Adipose tissue (tissue), 3 donors: ENCODE data around the gene WSCD2. TPM values are rescaled to one million over a fixed set of nuclear protein-coding genes. Genes with fewer than 3 reads are reported as not detected.

Experiments used
- H3K27ac ChIP-seq: one replicate; pipeline ENCODE4 v1.5.1; 2013; ENCODE audit warnings: low read depth, low read length
- WGBS, 3 donors: extraction: QIAGEN DNeasy Blood & Tissue Kit; methylation state at CpG; one replicate each; pipeline ENCODE4 v1.1.7; 2013; 5-methylcytosine and 5-hydroxymethylcytosine counted together
- polyA plus RNA-seq, 3 donors: library from polyadenylated mRNA; stranded (reverse); fragments of 200-250 nt; gene quantifications; one replicate each; pipeline ENCODE4 v1.2.3, GENCODE V29; 2013
- donor health status: healthy with polysubstance abuse.
- donor health status: Bipolar disorder and iron deficiency.
- donor health status: healthy.

WSCD2 gene
- polyA plus RNA-seq, 3 donors, result 0.07 to 0.90 (median 0.22) TPM

DNA sequence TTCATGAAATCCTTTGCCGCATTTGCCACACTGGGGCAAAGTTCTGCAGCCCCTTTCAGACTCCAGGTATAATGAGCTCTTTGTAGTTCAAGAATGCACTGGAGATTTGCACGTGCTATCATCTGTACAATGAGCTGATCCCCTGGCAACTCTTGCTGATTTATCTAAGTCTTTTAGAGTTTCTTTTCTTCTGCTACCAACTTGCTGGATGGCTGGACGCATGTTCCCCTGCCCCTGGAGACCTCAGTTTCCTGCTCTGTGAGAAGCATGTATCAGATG lies 106.8 kb downstream of the WSCD2 start:
- 19 to 77% (median 66%) methylated on average over 3 of the region's 3 CpGs for WGBS, 3 donors

DNA sequence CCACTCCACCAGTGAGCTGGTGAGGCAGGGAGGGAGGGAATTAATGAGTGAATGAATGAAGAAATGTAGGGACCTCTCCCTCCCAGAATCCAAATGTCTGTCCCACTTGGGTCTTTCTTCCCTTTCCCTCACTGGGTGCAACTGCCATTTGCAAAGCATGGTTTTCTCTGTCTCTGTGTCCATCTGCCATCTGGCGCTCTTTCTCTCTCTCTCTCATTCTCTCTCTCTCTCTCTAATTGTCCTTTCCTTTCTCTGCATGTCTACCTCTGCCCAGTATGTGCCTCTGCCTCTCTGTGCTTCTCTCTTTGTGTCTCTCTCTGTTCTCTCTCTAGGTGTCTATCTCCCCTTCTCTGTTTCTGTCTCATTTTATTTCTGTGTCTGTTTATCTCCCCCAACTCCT lies 107.3 kb downstream of the WSCD2 start:
- WGBS, 3 donors, result 82 to 100% (median 94%) methylated on average over 1 of the region's 1 CpG

More for the DNA sequence above, 106.8 kb downstream of the WSCD2 start:
- no peak overlapping the region for H3K27ac ChIP-seq

DNA sequence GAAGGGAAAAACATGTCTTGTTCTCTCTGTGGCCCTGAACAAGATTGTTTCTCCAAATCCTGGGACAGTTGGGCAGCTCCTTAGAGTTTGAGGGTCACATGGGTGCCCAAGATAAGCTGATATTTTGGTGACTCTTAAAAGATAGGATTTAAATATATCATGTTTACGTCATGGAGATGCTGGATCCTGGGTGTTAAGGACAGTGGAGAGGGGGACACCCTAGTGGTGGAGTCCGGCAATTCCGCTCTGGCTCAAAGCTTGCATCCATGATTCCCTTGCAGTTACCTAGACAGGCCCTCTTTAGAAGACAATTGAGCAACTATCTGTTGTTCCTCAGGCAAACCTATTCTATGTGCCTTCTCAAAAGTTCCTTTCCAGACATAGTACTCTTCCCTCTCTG lies 108.2 kb downstream of the WSCD2 start:
- WGBS, 3 donors, result 76 to 96% (median 81%) methylated on average over 3 of the region's 3 CpGs
- H3K27ac ChIP-seq, result no peak overlapping the region

More for the DNA sequence above, 107.3 kb downstream of the WSCD2 start:
- H3K27ac ChIP-seq, result no peak overlapping the region

- 89 to 94% (median 94%) methylated on average over 3 of the region's 3 CpGs for WGBS, 3 donors
Measured at GRCh38 chr12:108238474-108238873, 109.4 kb downstream of the WSCD2 start.

GRCh38 chr12:108239378-108239777 lies 110.3 kb downstream of the WSCD2 start:
- 69 to 82% (median 77%) methylated on average over 2 of the region's 2 CpGs for WGBS, 3 donors
- no peak overlapping the region for H3K27ac ChIP-seq

More at GRCh38 chr12:108238474-108238873, 109.4 kb downstream of the WSCD2 start:
- H3K27ac ChIP-seq, result no peak overlapping the region

- no peak overlapping the region for H3K27ac ChIP-seq
- WGBS, 3 donors, result 43 to 74% (median 57%) methylated on average over 28 to 34 of the region's 34 CpGs
Measured at GRCh38 chr12:108240027-108240785, 111.1 kb downstream of the WSCD2 start.

DNA sequence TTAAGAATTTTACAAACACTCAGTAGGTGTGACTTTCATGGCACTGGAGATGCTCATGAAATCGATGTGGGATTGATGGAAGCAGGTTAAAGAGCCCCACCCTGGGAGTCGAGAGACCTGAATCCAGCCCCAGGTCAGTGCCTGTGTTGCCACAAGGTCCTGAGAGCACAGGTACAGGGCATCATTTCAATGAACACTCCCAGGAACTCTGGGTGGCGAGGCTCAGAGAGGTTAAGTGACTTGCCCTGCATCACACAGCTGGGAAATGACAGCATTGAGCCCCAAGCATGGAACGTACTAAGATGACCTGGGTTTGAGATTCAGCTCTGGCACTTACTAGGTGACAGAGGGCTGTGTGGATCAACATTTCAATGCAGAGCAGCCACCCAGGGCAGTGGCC lies 111.8 kb downstream of the WSCD2 start:
- WGBS, 3 donors, result 77 to 90% (median 86%) methylated on average over 4 of the region's 4 CpGs
- no peak overlapping the region for H3K27ac ChIP-seq

DNA sequence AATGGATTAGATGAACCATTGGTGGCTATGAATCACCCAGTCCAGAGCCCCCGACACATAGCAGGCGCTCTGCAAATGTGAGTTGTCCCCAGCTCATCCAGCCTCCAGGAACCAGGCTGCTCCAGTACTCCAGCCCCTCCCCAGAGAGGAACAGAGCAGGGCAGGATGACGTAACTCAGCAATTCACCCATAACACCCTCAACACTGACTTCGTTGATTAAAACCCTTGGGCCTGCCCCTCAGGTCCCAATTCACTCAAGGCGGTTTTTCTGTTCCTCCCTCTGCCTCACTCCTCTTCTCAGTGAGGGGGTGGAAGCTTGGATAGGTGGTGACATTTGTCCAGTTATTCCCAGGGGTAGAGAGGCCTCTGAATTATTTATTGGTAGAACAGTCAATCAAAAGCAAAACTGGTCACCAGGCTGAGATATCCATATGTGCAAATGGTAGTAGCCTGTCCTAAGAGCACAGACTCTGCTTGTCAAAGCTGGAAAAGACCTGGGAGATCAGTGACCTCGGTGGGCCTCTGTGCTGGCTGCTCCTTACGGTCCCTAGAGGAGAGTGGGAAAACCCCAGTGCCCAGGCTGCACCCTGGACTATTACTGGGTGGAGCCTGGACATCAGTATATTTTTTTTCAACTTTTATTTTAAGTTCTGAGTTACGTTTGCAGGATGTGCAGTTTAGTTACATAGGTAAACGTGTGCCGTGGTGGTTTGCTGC lies 113.1 kb downstream of the WSCD2 start:
- H3K27ac ChIP-seq, result no peak overlapping the region
- 48 to 71% (median 62%) methylated on average over 10 of the region's 10 CpGs for WGBS, 3 donors

GRCh38 chr12:108247130-108247529 lies 118.0 kb downstream of the WSCD2 start:
- WGBS, 3 donors, result 74 to 80% (median 75%) methylated on average over 2 of the region's 2 CpGs

GRCh38 chr12:108248011-108248410 lies 118.9 kb downstream of the WSCD2 start:
- H3K27ac ChIP-seq, result no peak overlapping the region
- 80 to 91% (median 89%) methylated on average over 13 of the region's 13 CpGs for WGBS, 3 donors

More at GRCh38 chr12:108247130-108247529, 118.0 kb downstream of the WSCD2 start:
- no peak overlapping the region for H3K27ac ChIP-seq

GRCh38 chr12:108252523-108252922 lies 123.4 kb downstream of the WSCD2 start:
- 68 to 88% (median 86%) methylated on average over 7 of the region's 7 CpGs for WGBS, 3 donors
- H3K27ac ChIP-seq, result no peak overlapping the region

- no peak overlapping the region for H3K27ac ChIP-seq
- 7% methylated on average over 3 to 4 of the region's 4 CpGs for WGBS, 3 donors
Measured at GRCh38 chr12:108253540-108253939, 124.5 kb downstream of the WSCD2 start.

DNA sequence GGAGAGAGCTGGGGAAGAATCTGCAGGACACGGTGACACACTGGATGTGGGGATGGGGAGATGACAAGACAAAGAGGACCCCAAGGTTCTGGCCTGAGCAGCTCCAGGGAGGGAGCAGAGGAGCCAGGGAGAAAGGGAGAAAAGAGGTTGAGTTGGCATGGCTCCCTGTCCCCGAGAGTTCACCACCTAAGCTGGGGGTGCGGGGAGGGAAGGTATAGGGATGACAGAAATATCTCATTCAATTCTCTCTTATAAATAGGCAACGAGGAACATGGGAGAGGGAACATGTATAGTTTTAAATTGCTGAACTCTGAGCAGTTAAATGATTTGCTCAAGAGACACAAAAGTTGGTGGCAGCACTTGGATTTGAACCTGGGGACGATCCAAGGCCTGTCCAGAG lies 124.9 kb downstream of the WSCD2 start:
- H3K27ac ChIP-seq, result no peak overlapping the region
- 44 to 59% (median 52%) methylated on average over 5 of the region's 5 CpGs for WGBS, 3 donors

DNA sequence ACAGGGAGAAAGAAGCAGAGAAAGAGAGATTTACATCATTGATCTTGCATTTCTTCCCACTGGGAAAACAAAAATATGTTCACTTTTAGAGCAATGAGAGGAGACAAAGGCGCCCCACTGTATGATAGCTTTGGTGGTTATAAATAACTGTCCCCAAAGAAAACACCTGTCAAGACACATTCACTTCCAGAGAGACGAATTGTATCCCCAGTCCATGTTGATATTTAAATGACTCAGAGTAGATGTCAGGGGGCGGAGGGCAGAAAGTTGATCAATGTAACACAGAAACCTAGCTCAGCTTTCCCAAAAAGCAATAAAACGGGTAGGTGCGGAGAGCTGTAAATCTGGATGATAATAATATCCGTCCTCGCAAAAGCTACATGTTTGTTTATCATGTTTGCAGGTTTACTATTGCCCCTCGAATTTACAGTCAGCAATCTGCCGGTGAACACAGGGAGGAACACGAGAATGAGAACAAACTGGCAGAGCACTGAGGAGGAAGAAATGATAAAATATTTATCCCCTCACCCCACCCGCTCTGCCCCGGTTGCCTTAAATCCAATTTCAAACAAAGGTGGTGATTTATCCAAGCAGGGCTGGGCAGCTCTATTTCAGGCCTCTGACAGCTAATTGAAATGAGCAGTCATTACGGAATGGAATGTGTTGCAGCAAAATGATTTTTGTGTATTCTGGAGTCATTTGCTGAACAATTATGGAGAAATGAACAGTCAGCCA lies 125.6 kb downstream of the WSCD2 start:
- H3K27ac ChIP-seq, result no peak overlapping the region
- WGBS, 3 donors, result 35 to 60% (median 57%) methylated on average over 13 of the region's 13 CpGs

- H3K27ac ChIP-seq, result no peak overlapping the region
- 34 to 77% (median 74%) methylated on average over 3 of the region's 3 CpGs for WGBS, 3 donors
Measured at GRCh38 chr12:108255252-108255602, 126.1 kb downstream of the WSCD2 start.

DNA sequence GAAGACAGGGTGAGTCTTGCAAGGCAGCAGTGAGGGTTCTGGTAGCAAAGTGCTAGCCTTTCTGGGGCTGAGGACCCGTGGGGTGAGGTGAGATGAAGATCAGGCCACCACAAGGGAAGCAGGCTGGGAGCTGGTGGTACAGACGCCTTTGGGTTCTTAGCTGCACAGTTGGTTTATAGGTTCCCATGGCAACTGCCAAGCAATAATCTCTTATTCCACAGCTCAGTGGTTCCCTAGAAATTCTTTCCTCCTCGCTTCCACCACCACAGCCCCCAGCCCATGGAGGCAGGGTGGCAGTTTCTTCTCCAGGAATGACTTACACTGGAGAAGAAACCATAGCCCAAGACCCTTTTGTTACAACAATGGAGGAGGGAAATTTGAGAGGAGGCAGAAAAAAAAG lies 127.9 kb downstream of the WSCD2 start:
- WGBS, 3 donors, result 33 to 57% (median 39%) methylated on average over 3 of the region's 3 CpGs
- H3K27ac ChIP-seq, result no peak overlapping the region

DNA sequence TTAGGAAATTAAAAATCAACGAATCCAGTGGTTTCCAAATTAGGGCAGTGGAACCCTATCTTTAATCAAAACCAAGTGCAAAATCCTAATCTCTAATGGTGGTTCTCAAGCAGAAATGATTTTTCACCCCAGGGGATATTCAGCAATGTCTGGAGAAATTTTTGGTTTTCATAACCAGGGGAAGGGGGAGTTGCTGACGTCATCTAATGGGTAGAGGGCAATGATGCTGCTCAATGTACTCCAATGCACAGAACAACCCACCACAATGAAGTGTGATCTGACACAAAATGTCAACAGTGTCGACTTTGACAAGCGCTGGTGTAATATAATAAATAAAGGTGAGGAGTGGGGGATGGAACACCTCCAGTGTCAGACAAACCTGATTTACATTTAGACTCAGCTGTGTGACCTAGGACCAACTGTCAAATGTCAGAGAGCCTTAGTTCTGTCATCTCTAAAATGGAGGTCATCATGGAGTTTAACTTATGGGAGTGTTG lies 128.6 kb downstream of the WSCD2 start:
- WGBS, 3 donors, result 74 to 81% (median 74%) methylated on average over 4 of the region's 4 CpGs
- H3K27ac ChIP-seq, result no peak overlapping the region

DNA sequence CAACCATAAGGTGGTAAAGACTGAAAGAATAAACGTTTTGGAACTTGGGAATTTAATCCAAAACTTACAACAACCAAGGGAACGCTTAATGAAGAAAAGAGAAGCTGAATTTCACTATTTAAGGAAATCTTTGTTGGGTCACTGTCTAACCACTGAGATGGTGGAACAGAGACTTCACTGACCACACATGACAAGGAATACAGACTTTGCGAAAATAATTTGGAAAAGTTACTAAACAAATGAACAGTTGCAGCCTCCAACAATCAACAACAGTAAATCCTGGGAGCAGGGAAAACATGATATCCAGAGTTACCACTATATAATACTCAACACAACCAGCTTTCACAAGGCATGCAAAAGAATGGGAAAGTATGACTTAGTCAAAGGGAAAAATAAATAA lies 131.0 kb downstream of the WSCD2 start:
- no peak overlapping the region for H3K27ac ChIP-seq
- 36 to 75% (median 45%) methylated on average over 3 of the region's 3 CpGs for WGBS, 3 donors

GRCh38 chr12:108260969-108261368 lies 131.9 kb downstream of the WSCD2 start:
- no peak overlapping the region for H3K27ac ChIP-seq
